GM12872 (cell line): ENCODE results near the gene FAM177A1.

Experiments used
- TF ChIP-seq, protein P1 (sequence below): IDR thresholded peaks from 3 replicates; pipeline ENCODE4 v1.5.1; 2011; ENCODE audit warnings: low read depth, mild to moderate bottlenecking, low read length, moderate library complexity; ENCODE audit not compliant: insufficient read depth

Gene FAM177A1

DNA sequence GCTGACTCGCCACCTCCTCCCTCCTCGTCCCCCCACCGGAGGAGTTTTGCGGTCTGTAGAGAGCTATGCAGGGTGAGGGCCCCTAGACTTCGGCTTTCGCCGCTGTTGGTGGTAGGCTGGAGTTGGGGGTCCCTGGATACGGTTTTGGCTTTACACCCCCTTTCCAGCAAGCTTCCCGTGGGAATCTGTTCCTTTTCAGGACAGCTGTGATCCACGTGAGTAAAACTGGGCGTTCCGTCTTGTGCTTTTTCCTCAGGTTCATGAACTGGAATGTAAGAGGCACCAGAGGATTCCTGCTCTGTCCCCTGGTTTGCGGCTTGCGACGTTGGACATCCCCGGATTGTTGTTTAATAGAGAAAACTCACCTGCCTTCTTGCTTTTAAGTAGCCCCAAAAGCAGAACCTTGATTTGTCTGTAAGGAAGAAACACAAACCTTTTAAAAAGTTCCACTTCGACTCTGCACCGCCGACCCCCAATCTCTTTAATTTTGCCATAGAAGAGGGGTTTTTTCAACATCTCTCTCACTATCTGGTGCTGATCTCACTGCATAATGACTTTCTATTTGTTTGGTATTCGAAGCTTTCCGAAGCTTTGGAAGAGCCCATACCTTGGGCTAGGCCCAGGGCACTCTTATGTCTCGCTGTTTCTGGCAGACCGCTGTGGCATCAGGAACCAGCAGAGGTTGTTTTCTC is 76.8 kb downstream of the FAM177A1 start:
- TF ChIP-seq, protein P1, sequence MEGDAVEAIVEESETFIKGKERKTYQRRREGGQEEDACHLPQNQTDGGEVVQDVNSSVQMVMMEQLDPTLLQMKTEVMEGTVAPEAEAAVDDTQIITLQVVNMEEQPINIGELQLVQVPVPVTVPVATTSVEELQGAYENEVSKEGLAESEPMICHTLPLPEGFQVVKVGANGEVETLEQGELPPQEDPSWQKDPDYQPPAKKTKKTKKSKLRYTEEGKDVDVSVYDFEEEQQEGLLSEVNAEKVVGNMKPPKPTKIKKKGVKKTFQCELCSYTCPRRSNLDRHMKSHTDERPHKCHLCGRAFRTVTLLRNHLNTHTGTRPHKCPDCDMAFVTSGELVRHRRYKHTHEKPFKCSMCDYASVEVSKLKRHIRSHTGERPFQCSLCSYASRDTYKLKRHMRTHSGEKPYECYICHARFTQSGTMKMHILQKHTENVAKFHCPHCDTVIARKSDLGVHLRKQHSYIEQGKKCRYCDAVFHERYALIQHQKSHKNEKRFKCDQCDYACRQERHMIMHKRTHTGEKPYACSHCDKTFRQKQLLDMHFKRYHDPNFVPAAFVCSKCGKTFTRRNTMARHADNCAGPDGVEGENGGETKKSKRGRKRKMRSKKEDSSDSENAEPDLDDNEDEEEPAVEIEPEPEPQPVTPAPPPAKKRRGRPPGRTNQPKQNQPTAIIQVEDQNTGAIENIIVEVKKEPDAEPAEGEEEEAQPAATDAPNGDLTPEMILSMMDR, result no peak

DNA sequence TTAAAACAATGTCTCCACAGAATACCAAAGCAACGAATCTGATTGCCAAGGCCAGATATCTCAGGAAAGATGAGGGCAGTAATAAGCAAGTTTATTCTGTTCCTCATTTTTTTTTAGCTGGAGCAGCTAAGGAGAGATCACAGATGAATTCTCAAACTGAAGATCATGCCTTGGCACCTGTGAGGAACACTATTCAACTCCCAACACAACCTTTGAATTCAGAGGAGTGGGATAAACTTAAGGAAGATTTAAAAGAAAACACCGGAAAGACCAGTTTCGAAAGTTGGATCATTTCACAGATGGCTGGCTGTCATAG is 77.3 kb downstream of the FAM177A1 start:
- TF ChIP-seq, protein P1, result no peak

GRCh38 chr14:35124127-35124526 is 78.1 kb downstream of the FAM177A1 start:
- TF ChIP-seq, protein P1, result no peak
